HepG2 (cell line): Measurements from ENCODE around the gene ANO2. TPM values are rescaled to one million over a fixed set of nuclear protein-coding genes. Genes with fewer than 3 reads are reported as not detected.
A peak's percentile ranks its signal among the peaks of the same experiment; 100 is the strongest.

Experiments used
- ATAC-seq: fragments of 200-7000 bp; cut with Tn5 transposase; 3 replicates; pipeline ENCODE4 v1.9.1; 2020; ENCODE audit warnings: mild to moderate bottlenecking, moderate library complexity
- BruUV-seq: library from RNA; stranded (reverse); fragments of 400-500 nt; replicated peaks from 2 replicates; lab custom pipeline; 2021; lab: Mats Ljungman, UMichigan
- CTCF ChIA-PET: fragments of 300-600 bp; formaldehyde crosslinking; extraction: SDS; loops from one replicate; lab custom pipeline; 2021; ENCODE audit warnings: low total read pairs, inconsistent platforms, low intra/inter-chr PET ratio; lab: Yijun Ruan, JAX
- POLR2A ChIA-PET: fragments of 350-600 bp; sonication (Branson Sonifier 250); formaldehyde crosslinking; loops from one replicate; lab custom pipeline; 2020; ENCODE audit warnings: antibody characterized with exemption, inconsistent platforms; lab: Yijun Ruan, JAX
- DNase-seq: peaks from one replicate; pipeline ENCODE4 v3.0.0-alpha.2; 2015; ENCODE audit warnings: low spot score
- FAIRE-seq: peaks from 3 replicates; lab custom pipeline; 2011; peaks lifted over from hg19 to GRCh38; lab: Jason Lieb, UNC
- H2AFZ ChIP-seq: one replicate; pipeline ENCODE4 v1.6.1; 2011; ENCODE audit warnings: low read length, inconsistent platforms
- H3K27ac ChIP-seq: fragments of 300-600 bp; 3 replicates; pipeline ENCODE4 v1.8.0; 2011; ENCODE audit warnings: mixed run types, mild to moderate bottlenecking, mixed read lengths, low read length, inconsistent platforms; ENCODE audit not compliant: insufficient read depth; ENCODE audit errors: extremely low read length
- H3K27me3 ChIP-seq, 2 experiments: fragments of 200-600 bp in 1 of 2; 2 replicates in 1 of 2; 3 replicates in 1 of 2; pipeline versions ENCODE4 v1.6.0 to v1.8.0; 2011; ENCODE audit warnings: low read length in 2 of 2, mild to moderate bottlenecking in 2 of 2, moderate library complexity in 2 of 2, inconsistent platforms in 1 of 2; ENCODE audit not compliant: insufficient read depth in 2 of 2, control insufficient read depth in 1 of 2
- H3K36me3 ChIP-seq, 2 experiments: fragments of 200-600 bp in 1 of 2; replicated peaks in 1 of 2; 2 replicates in 1 of 2; 3 replicates in 1 of 2; pipeline versions ENCODE4 v1.5.1 to v1.8.0; 2011; ENCODE audit warnings: low read length in 2 of 2, inconsistent platforms in 1 of 2; ENCODE audit not compliant: insufficient read depth in 2 of 2, control insufficient read depth in 1 of 2
- H3K4me1 ChIP-seq: 2 replicates; pipeline ENCODE4 v1.5.1; 2012; ENCODE audit warnings: low read length, inconsistent platforms; ENCODE audit not compliant: insufficient read depth
- H3K4me2 ChIP-seq: 2 replicates; pipeline ENCODE4 v1.6.0; 2011; ENCODE audit warnings: low read depth, low read length, inconsistent platforms
- H3K4me3 ChIP-seq, 3 experiments: fragments of 200-600 bp in 1 of 3; sonication (generic), shearing (Covaris generic) in 1 of 3; replicated peaks in 1 of 3; 2 replicates each; pipeline ENCODE4 v1.5.1; 2011 to 2016; ENCODE audit warnings: low read length in 3 of 3, inconsistent platforms in 2 of 3, low read depth in 2 of 3, mild to moderate bottlenecking in 2 of 3, control low read depth in 1 of 3, mixed read lengths in 1 of 3; ENCODE audit not compliant: insufficient read depth in 1 of 3
- H3K79me2 ChIP-seq: one replicate; pipeline ENCODE4 v1.6.1; 2011; ENCODE audit warnings: low read length, inconsistent platforms; ENCODE audit not compliant: insufficient read depth
- H3K9ac ChIP-seq: 2 replicates; pipeline ENCODE4 v1.6.0; 2011; ENCODE audit warnings: mild to moderate bottlenecking, low read depth, low read length, inconsistent platforms; ENCODE audit not compliant: insufficient read depth
- H3K9me3 ChIP-seq: 2 replicates; pipeline ENCODE4 v1.5.1; 2012; ENCODE audit warnings: mild to moderate bottlenecking, low read length
- H4K20me1 ChIP-seq: 2 replicates; pipeline ENCODE4 v1.6.0; 2011; ENCODE audit warnings: inconsistent platforms, mild to moderate bottlenecking, low read length, moderate library complexity; ENCODE audit not compliant: insufficient read depth
- ARID5B ChIP-seq: IDR thresholded peaks from 2 replicates; pipeline ENCODE4 v1.4.0; 2020; ENCODE audit warnings: mild to moderate bottlenecking, missing genetic modification reagents
- BATF2 ChIP-seq: sonication (generic); formaldehyde crosslinking; IDR thresholded peaks from 2 replicates; pipeline ENCODE4 v1.8.0; 2022; ENCODE audit warnings: mild to moderate bottlenecking, missing genetic modification reagents, moderate library complexity
- CEBPB ChIP-seq: IDR thresholded peaks from 2 replicates; pipeline ENCODE4 v1.6.1; 2011; ENCODE audit warnings: low read depth, low read length, improper control_type of control experiment, borderline replicate concordance
- CREM ChIP-seq, 2 experiments: sonication (generic) in 1 of 2; formaldehyde crosslinking in 1 of 2; IDR thresholded peaks; 2 replicates each; pipeline versions ENCODE4 v1.4.0 to v1.6.1; 2016 to 2020; ENCODE audit warnings: antibody characterized with exemption in 1 of 2, mild to moderate bottlenecking in 1 of 2, missing genetic modification reagents in 1 of 2
- DPF2 ChIP-seq: sonication (generic); formaldehyde crosslinking; IDR thresholded peaks from 2 replicates; pipeline ENCODE4 v1.4.0; 2020; ENCODE audit warnings: mild to moderate bottlenecking, low read depth, missing genetic modification reagents, borderline replicate concordance
- HMG20A ChIP-seq: IDR thresholded peaks from 2 replicates; pipeline ENCODE4 v1.6.1; 2016; ENCODE audit warnings: borderline replicate concordance
- JUND ChIP-seq: sonication (generic); formaldehyde crosslinking; IDR thresholded peaks from 2 replicates; pipeline ENCODE4 v1.8.0; 2022; ENCODE audit warnings: mild to moderate bottlenecking, missing genetic modification reagents
- KLF6 ChIP-seq: IDR thresholded peaks from 2 replicates; pipeline ENCODE4 v1.8.0; 2016; ENCODE audit warnings: missing biosample characterization, missing genetic modification reagents
- MIXL1 ChIP-seq: IDR thresholded peaks from 2 replicates; pipeline ENCODE4 v1.6.1; 2016
- MXD1 ChIP-seq: sonication (generic); formaldehyde crosslinking; IDR thresholded peaks from 2 replicates; pipeline ENCODE4 v1.4.0; 2020; ENCODE audit warnings: mild to moderate bottlenecking, missing genetic modification reagents
- RBM39 ChIP-seq: fragments of 200-400 bp; formaldehyde crosslinking; IDR thresholded peaks from one replicate; pipeline ENCODE4 v1.6.1; 2018; ENCODE audit warnings: antibody characterized with exemption, mild to moderate bottlenecking, low read depth, low read length; ENCODE audit not compliant: poor library complexity, severe bottlenecking
- SALL1 ChIP-seq: sonication (generic); formaldehyde crosslinking; IDR thresholded peaks from 2 replicates; pipeline ENCODE4 v1.8.0; 2022; ENCODE audit warnings: mild to moderate bottlenecking, missing genetic modification reagents
- TEAD3 ChIP-seq: optimal IDR thresholded peaks from 2 replicates; pipeline ENCODE3; 2016; ENCODE audit warnings: borderline replicate concordance
- ZFP41 ChIP-seq: sonication (generic); formaldehyde crosslinking; IDR thresholded peaks from 2 replicates; pipeline ENCODE4 v1.4.0; 2020; ENCODE audit warnings: mild to moderate bottlenecking, missing genetic modification reagents, borderline replicate concordance
- ZNF503 ChIP-seq: sonication (generic); formaldehyde crosslinking; IDR thresholded peaks from 2 replicates; pipeline ENCODE4 v1.4.0; 2020; ENCODE audit warnings: missing genetic modification reagents
- ZNF629 ChIP-seq: sonication (generic); formaldehyde crosslinking; conservative IDR thresholded peaks from 2 replicates; pipeline ENCODE4 v1.5.0; 2020; ENCODE audit warnings: missing genetic modification reagents
- WGBS: methylation state at CpG from one replicate; pipeline ENCODE4 v1.1.6; 2017; ENCODE audit warnings: low lambda C conversion rate; 5-methylcytosine and 5-hydroxymethylcytosine counted together
- in situ Hi-C: cut with HindIII; loops from 2 replicates; pipeline ENCODE4 v1.10.0; 2017; ENCODE audit warnings: low pct_unique_long_range_greater_than_20kb; ENCODE audit not compliant: extremely low pct_ligation_motif_present
- intact Hi-C: fragments of 100-400 bp; cut with micrococcal nuclease; formaldehyde crosslinking; loops from one replicate; pipeline ENCODE4 v1.10.0; 2022; ENCODE audit not compliant: unreplicated experiment
- polyA plus RNA-seq, 8 experiments: library from polyadenylated mRNA; depleted of rRNA in 3 of 8; stranded (reverse) in 7 of 8; unstranded in 1 of 8; fragments of >200 nt; fragmentation: Illumina TruSeq in 4 of 8; extraction: Trizol in 4 of 8; gene quantifications; 2 replicates each; pipeline versions ENCODE4 v1.2.1 to v1.2.3, GENCODE V29; 2011 to 2016; ENCODE audit warnings: low read depth in 4 of 8, missing spikeins in 1 of 8, mixed read lengths in 1 of 8; ENCODE audit not compliant: insufficient read depth in 1 of 8
- total RNA-seq, 5 experiments: library from RNA; depleted of rRNA; stranded (reverse); fragments of >200 nt; fragmentation: Illumina TruSeq; extraction: Trizol; gene quantifications; 2 replicates each; pipeline ENCODE4 v1.2.3, GENCODE V29; 2016; ENCODE audit warnings: low read depth in 1 of 5

The ANO2 gene
- total and polyA plus RNA-seq, 2 of the 13 experiments (the other 11 are each of a cell fraction or from before 2014, with no cell fraction given) = 0.18 TPM; not detected in 1

GRCh38 chr12:5570416-5570815, 374.6 kb downstream of the ANO2 start (continued):
- TF ChIP-seq RBM39 (no peak), MXD1 (CRISPR knock-in tag) (no peak)

GRCh38 chr12:5568325-5568981, 376.6 kb downstream of the ANO2 start:
- peak; percentile 69 for DNase-seq
- ATAC-seq = peak; percentile 82
- H3K4me1 ChIP-seq = peaks cover 16% of the 10 kb centered on the region
- no peak for FAIRE-seq
- H3K4me3 ChIP-seq = no peak overlapping the region
- in situ Hi-C loops (no loop called here), intact Hi-C loops (no loop called here)
- H2AFZ ChIP-seq = no peak overlapping the region
- no peaks in the 10 kb centered on the region for H3K36me3 ChIP-seq
- H3K4me2 ChIP-seq = peak overlapping the region; percentile 1; the same call in 1 of the 2 replicates
- 12% methylated on average over 17 of the region's 17 CpGs for WGBS
- BruUV-seq = no TSS peak
- ChIA-PET POLR2A (no interaction called here), CTCF (no interaction called here)
- H4K20me1 ChIP-seq = no peaks in the 10 kb centered on the region
- H3K27ac ChIP-seq = no peak overlapping the region
- no peak overlapping the region for H3K9ac ChIP-seq
- no peaks in the 10 kb centered on the region for H3K9me3 ChIP-seq
- H3K27me3 ChIP-seq = no peaks in the 10 kb centered on the region
- no peaks in the 10 kb centered on the region for H3K79me2 ChIP-seq
- TF ChIP-seq ZNF629 (CRISPR knock-in tag) = 0 out of 2 replicates have a peak, but pooled peaks have one; percentile 55
- no peak for TF ChIP-seq ZFP41 (CRISPR knock-in tag)
- TF ChIP-seq KLF6 (CRISPR knock-in tag) = no peak
- TF ChIP-seq CREM (IDR thresholded peaks at IDR 0.05) = peak; percentile 59; the same call in 1 of the 2 replicates
- no peak for TF ChIP-seq CREM (CRISPR knock-in tag; IDR thresholded peaks at IDR 0.05)
- 0 out of 2 replicates have a peak, but pooled peaks have one; percentile 18 for TF ChIP-seq SALL1 (CRISPR knock-in tag)
- TF ChIP-seq JUND (CRISPR knock-in tag) = peak; percentile 81
- peak; percentile 70; the same call in 1 of the 2 replicates for TF ChIP-seq HMG20A (CRISPR knock-in tag)
- peak; percentile 70 for TF ChIP-seq ARID5B (CRISPR knock-in tag)
- TF ChIP-seq CEBPB = peak; percentile 57; the same call in 1 of the 2 replicates
- 0 out of 2 replicates have a peak, but pooled peaks have one; percentile 64 for TF ChIP-seq DPF2 (CRISPR knock-in tag)
- TF ChIP-seq TEAD3 (CRISPR knock-in tag) = peak; percentile 88
- TF ChIP-seq MIXL1 (CRISPR knock-in tag) = peak; percentile 77
- TF ChIP-seq BATF2 (CRISPR knock-in tag) = no peak
- 0 out of 2 replicates have a peak, but pooled peaks have one; percentile 26 for TF ChIP-seq ZNF503
